ENCODE data around the gene SRL.

DNA sequence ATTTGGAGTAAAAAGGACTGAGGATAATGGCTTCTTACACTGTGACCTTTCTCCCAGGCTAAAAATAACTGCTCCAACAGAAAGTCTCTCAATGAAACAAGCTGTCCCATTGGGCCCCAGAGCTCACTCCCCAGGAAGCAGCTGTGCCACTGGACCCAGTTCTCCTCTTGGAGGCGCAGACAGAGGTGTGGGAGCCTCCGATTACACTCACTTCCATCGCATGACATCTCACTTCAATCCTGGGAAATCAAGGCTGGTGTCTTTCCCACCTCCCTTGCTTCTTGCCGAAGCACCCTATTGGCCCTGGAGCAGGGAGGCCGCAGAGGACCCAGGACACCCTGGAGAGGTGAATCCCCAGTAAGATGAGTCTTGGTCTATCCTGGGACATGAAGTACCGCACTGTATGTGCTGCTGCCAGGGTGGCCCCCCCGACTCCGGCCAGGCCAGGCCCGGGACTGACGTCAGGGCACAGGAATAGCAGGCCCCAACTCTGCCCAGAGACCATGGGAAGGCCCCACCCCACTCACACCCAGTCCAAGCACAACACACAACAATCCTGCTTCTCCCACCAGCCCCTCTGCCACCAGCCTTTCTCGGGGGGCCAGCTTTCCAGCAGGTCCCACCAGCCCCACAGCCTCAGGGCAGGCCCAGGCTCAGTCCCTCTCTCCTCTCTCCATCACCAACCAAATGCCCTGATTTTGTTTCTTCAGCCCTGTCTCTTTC lies 29.5 kb downstream of the SRL start:
- TF ChIP-seq CTCF (IDR thresholded peaks at IDR 0.05) (no peak), POLR2A (IDR thresholded peaks at IDR 0.05) (peak; percentile 2 to 55)

All from heart left ventricle (tissue), 13 donors.